Erythroblast (primary cell): ENCODE data around the gene ZSCAN20.

Experiments used
- DNase-seq, 2 experiments: peaks; one replicate each; lab custom pipeline; 2025; lab: John Stamatoyannopoulos, UW
- GATA1 ChIP-seq: IDR thresholded peaks from 2 replicates; pipeline ENCODE4 v1.6.1; 2011; ENCODE audit warnings: low read depth, mild to moderate bottlenecking, control low read depth, low read length, moderate library complexity
- POLR2A ChIP-seq: IDR thresholded peaks from 2 replicates; pipeline ENCODE4 v1.6.1; 2011; ENCODE audit warnings: mild to moderate bottlenecking, low read length

Gene ZSCAN20

DNA sequence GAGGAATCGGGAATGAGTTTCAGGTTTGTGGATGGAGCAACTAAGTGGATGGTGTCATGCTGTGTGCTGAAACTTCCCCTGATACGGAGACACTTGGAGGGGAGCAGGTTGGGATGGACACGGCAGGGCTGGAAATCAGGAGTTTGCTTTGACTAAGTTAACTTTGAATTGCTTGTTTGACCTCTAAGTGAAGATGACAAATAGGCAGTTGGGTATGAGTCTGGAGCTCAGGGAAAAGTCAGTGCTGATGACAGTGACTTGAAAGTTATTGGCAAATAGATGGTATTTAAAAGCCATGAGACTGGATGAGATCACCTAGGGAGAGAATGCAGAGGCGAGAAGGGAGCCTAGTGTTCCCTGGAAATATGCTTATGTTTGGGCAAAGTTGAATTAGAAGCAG is 12.8 kb upstream of the ZSCAN20 start:
- DNase-seq, result no peak
- TF ChIP-seq GATA1 (no peak), POLR2A (no peak)

DNA sequence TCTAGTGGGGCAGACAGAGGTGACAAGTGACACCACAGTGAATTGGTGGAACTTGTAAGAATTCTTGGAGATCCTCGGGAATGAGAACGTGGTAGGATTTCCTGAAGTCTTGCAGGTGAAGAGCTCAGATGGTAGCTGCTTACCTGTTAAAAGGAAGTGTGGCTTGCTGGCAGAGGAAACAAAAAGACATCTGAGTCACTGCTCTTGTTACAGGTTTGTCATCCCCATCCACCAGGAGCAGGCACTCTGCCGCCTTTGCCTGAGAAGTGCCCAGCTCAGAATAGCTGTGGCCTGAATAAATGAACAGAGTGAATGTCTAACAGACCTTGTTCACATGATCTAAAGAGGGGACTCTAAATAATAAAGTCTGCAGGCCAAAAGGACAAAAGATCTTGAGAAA is 12.3 kb upstream of the ZSCAN20 start:
- DNase-seq, result no peak

DNA sequence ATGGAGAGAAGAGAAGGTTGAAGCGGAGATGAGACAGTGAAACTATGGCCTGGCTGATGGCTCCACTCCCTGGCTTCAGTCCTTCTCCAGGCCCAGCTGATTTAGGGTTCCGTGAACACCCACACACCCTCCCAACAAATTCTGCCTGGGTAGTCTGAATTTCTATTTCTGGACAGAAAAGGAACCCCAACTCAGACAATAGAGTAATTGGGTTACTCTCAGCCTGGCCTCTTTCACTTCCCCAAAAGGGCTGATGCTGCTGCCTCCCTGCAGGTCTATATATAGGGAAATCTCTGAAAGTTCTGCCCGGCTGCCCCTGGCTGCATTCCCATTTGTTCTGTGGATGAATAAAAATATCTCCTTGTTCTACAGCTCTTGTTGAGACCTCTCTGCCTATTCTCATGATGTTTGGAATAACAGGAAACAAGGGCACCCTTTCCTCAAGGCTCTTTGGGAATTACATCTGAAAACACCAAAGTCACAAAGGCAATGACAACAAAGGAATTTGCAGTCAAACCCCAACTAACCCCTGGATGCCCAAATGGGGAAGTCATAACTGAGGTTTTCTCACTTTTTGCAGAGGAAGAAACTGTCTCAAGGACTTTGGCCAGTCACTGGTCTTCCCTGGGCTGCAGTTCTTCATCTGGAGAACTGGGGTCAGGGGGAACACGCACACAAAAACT is 11.4 kb upstream of the ZSCAN20 start:
- no peak for DNase-seq
- TF ChIP-seq POLR2A, result no peak
- no peak for TF ChIP-seq GATA1

More for the DNA sequence above, 12.3 kb upstream of the ZSCAN20 start:
- TF ChIP-seq POLR2A (no peak), GATA1 (no peak)

DNA sequence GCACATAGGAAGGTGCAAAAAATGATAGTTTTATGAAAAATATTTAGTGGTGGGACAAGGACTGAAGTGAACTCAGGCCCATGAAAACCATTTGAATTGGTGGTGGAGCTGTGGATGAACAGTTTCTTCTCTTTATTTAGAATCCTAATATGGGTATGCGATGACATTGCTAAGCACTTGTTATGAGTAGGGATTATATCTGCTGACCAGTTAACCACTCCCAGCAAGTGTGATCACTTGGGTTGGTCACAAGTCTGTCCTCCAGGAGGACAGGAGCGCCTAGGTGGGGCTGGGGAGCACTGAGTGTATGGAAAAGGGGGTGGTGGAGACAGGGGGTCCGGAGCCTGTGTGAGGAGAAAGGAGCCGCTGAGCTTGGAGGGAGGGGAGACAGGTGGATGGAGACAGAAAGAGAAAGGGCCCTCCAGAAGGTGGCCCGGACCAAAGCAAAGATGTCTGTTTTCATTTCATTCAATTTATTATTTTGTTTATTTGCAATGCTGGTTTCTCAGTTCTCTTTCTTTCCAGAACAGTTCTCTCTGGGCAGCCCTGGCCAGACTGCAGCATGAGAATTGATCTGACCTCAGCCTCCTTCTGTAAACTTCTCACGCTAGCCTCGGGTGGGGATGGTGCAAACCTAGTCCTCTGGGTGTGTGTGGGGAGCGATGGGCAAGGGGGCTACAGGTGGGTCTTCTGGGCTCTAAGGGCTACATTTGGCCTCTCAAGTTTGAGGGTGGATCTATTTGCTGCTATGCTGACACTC is 9.9 kb upstream of the ZSCAN20 start:
- DNase-seq, result no peak
- TF ChIP-seq POLR2A (no peak), GATA1 (no peak)

DNA sequence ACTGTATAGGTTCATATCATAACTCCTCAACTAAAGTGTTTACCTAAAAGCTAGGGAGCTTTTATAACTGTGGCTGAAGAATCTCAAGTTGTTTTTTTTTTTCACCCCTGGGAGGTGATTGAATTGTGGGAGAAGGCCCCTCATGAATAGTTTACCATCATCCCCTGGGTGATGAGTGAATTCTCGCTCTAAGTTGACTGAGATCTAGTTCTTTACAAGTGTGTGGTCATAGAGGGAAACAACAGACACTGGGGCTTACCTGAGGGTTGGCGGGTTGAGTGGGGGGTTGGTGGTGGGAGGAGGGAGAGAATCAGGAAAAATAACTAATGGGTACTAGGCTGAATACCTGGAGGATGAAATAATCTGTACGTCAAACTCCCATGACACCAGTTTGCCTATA is 7.9 kb upstream of the ZSCAN20 start:
- DNase-seq, result no peak
- no peak for TF ChIP-seq GATA1
- no peak for TF ChIP-seq POLR2A

DNA sequence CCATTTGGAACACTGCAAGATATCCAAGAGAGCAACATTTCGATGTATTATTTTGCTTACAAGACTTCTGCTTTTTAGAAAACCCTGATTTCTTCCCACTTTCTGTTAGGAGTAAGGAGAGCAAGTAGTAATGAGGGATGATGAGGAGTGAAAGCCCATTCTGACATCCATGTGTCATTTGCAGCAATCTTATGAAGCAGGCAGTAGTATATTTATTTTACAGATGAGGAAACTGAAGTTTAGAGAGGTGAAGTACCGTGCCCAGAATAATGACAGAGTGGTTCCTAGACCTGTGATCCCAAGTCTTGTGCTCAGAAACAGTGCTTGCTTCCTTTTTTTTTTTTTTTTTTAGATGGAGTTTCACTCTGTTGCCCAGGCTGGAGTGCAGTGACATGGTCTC is 7.1 kb upstream of the ZSCAN20 start:
- no peak for TF ChIP-seq POLR2A
- no peak for TF ChIP-seq GATA1
- no peak for DNase-seq

DNA sequence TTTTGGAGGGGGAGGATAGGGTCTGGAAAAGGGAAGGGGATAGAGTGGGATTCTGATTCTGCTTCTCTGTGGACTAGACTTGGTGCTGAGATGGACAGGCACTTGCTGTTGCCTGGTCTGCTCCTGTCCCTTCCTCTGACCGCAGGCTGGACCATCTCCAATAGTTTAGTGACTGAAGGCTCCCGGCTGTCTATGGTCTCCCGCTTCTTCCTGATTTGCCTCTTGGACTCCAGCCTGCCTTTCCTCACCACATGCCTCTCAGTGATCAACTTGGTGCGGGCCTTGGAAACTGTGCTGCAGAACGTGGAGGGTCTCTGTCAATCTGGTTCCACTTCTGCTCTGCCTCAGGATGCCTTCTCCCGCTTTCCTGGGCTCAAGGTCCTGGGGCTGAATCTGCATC is 6.3 kb upstream of the ZSCAN20 start:
- TF ChIP-seq GATA1 (no peak), POLR2A (no peak)
- DNase-seq, result no peak

DNA sequence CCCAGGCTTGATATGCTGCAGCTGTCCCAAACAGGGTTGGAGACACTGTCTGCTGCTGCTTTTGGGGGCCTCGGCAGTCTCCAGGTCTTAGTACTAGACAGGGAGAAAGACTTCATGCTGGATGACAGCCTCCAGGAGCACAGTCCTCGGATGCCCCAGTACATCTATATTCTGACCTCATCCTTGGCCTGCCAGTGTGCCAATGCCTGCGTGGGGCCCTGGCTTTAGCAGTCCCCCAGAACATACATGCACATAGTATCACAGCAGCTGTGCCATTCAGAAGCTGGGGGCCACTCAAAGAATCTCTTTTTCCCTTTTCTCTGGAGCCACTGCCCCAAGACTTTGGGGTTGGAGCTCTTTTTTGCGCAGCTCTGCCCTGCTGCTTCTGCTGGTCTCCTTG is 4.4 kb upstream of the ZSCAN20 start:
- DNase-seq, result no peak
- no peak for TF ChIP-seq GATA1

DNA sequence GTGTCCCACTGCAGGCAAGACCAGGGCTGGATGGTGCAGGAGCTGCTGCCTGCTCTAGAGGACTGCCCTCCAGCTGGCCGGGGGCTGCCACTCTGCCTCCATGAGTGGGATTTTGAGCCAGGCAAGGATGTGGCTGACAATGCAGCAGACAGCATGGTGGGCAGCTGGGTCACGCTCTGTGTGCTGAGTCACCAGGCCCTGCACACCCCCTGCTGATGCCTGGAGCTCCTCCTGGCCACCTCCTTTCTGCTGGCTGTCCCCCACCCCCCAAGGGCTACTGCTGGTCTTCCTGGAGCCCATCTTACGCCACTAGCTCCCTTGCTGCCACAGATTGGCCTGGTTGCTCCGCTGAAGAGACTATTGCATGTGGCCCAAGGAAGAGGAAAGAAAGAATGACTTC is 3.9 kb upstream of the ZSCAN20 start:
- DNase-seq, result no peak
- TF ChIP-seq POLR2A, result no peak
- no peak for TF ChIP-seq GATA1

DNA sequence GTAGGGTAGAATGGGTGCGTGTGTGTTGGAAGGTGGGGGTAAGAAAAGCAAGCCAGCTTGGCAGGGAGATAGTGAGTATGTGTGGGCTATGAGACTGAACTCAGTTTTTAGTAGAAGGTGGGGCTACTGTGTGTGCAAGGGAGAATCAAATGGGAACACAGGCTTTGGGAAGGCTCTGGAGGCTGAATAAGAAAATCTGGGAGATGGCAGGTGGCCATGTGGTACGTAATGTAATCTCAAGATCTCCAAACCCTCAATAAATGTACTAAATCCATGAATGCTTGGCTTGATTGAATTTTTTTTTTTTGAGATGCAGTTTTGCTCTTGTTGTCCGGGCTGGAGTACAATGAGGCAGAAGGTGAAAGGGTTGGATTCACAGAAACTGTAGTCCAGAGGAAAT is 3.5 kb upstream of the ZSCAN20 start:
- no peak for TF ChIP-seq POLR2A
- TF ChIP-seq GATA1, result no peak
- no peak for DNase-seq

DNA sequence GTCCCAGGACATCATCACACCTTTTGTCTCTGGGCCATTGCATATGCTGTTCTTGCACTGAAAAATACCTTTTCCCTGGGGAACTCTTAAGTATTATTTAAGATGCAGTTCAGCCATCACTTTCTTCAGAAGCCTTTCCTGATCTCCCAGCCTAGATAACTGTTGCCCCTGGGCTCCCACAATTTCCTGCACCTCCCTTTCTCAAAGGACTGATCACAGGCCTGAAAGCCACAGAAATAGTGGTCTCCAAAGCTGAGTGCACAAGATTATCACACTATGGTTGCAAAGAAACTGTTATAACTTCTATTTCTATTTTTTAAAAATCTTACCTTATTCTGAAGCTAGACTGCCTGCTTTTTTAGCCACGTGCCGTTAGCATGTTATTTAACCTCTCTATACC is 2.8 kb upstream of the ZSCAN20 start:
- no peak for TF ChIP-seq POLR2A
- TF ChIP-seq GATA1, result no peak
- DNase-seq, result no peak

DNA sequence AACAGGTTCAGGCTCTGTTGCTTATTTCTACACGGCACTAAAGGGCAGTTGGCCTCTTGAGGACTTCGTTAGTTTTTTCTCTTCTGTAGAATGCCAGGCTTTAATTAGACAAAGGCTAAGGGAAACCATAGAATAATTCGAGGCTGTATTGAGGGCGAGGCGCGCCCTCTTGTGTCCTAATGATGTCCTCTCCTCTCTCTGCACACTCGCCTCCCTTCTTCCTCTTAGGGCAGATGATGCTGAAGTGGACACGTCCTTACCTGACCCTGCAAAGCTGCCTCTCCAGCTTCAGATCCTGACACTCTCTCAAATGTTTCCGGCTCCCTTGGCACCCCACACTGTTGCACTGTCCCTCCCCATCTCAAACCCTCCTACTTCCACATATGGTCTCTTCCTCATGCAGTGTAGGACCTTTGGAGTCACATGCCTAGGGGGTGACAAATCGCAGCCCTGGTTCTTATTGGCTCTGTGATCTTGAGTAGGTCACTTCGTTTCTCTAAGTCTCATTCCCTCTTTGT is 1.9 kb upstream of the ZSCAN20 start:
- no peak for TF ChIP-seq GATA1
- TF ChIP-seq POLR2A, result no peak
- peak; percentile 68 to 73 for DNase-seq

DNA sequence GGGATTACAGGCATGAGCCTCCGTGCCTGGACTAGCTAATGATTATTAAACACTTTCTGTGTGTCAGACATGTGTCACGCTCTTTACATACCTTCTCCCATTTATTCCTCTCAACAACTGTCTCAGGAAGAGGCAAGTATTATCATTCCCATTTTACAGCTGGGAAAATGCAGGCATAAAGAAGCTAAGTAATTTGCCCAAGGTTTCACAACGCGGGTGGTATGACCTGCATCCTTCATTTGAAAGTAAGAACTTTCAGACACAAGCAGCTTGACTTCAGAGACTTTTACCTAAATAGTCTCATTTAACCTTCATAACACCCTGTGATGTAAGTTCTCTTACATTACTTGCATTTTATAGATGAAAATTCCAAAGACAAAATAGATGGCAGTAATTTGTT is 1.0 kb upstream of the ZSCAN20 start:
- no peak for TF ChIP-seq POLR2A
- no peak for TF ChIP-seq GATA1
- peak in 1 of 2 experiments; percentile 14 for DNase-seq

DNA sequence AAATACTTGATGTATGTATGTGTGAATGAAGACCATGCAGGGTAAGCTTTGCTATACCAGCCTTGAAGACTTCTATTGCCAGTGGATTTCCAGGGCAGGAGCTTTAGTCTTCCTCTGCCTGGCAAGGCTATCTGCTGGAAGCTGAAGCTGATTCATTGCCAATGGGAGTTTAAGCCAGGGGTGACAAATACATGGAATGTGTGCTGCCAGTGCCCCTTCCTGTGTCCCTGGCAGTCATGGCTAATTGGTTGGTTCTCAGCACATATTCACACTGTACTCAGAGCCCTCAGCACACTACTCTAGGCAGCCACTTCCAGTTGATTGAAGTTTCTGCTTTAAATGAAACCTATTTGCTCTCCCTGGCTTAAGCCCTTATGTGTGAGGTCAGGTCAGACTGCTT is 1.5 kb downstream of the ZSCAN20 start:
- DNase-seq, result no peak
- no peak for TF ChIP-seq POLR2A
- TF ChIP-seq GATA1, result no peak
